HG02759 (cell line): ENCODE measurements around the gene ITIH3.

Experiments
- ATAC-seq: cut with Tn5 transposase; IDR thresholded peaks from one replicate; pipeline ENCODE4 v1.9.1; 2021; ENCODE audit warnings: mild to moderate bottlenecking, moderate library complexity; ENCODE audit not compliant: unreplicated experiment

ITIH3 gene

DNA sequence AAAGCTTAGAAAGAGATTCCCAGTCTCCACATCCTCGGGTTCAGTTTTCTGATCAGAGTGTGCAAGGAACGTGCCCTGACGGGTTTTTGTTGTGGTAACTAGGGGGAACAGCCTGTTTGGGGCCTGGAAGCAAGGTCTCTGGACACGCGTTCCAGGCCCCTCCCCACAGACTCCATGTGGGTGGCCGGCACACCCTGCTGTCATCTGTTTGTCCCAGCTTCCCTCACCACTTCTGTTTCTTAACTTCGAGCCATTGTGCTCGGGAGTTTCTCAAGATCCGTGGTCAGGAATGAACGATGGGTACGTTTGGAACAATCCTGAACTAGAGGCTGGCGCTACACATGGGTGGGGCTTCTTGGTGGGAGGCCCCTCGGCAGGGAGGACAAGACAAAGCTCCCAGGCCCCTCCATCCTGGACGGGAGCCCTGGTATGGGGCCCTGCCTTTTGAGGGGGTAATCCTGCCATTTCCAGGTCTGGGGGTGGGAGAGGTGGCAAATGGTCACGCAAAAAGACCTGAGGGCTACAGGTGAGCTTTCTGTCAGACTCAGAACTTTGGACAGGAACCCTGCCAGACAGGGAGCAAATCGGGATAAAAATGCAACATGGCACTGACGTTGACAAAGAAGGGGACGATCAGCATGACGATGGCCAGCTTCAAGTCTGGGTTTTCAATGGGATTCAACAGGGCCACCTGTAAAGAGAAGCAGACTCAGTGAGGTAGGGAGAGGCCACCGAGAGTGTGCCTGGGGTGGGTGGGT is 48.7 kb downstream of the ITIH3 start:
- ATAC-seq, result no peak

DNA sequence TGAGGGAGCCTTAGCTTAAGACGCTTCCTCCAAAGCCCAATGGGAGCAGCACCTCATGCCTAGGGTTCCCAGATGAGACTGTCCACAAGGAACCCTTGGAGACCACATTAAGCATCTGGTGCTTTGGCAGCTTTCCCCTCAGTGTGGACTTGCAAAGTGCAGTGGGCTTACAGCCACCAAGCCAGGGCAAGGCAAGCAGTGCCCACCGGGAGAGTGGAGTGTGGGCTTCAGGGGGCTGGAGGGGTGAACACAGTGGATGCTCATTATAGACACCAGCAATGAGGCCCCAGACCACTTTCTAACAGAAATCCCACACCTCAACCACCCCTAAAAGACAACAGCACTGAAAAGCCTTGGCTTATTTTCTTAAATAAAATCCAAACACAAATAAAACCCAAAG is 49.3 kb downstream of the ITIH3 start:
- ATAC-seq, result no peak

DNA sequence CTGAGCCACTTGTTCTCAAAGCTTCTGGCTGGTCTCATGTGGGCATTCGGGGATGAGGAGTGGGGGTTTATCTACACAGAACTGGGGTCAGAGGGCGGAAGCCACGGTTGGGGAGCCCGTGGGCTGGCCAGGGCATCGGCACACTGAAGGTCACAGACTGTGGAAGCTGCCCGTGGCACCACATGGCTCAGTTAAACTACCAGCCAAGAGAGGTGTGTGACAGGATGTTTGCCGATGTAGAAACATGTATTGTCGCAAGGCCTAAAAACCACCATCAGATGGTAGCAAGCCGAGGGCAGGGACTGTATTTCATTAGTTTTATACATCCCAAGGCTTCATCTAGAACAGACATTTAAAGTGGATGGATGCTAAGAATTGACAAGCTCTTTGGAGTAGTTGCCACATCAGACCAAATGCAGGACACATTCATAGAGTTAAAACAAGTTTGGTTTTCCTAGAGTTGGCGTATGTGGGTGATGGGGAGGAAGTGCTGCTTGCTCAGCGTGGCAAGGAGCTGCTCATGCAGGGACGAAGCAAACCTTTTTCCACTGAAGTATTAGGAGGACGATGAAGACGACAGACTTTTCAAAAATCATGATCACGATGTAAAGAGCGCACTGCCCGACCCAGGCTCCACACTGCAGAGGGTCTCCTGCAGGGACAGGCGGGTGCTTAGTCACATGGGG is 49.8 kb downstream of the ITIH3 start:
- ATAC-seq, result no peak

DNA sequence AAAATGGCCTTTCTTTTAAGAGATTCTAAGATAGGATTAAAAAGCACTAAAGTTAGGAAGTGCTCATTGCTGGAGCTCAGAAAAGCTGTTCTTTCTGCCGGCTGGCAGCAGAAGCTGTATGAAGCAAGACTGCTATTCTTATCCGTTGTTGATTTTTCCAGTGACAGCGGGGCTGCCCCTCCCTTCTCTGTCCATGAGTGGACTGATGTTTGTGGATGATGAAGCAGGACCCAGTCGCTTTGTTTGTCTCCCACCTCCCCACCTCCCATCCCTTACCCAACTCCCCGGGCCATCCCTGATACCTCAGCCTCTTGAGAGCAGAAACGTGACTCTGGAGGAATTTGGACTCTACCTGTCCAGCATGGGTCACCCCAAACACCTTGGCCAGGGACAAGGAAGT is 50.6 kb downstream of the ITIH3 start:
- no peak for ATAC-seq

DNA sequence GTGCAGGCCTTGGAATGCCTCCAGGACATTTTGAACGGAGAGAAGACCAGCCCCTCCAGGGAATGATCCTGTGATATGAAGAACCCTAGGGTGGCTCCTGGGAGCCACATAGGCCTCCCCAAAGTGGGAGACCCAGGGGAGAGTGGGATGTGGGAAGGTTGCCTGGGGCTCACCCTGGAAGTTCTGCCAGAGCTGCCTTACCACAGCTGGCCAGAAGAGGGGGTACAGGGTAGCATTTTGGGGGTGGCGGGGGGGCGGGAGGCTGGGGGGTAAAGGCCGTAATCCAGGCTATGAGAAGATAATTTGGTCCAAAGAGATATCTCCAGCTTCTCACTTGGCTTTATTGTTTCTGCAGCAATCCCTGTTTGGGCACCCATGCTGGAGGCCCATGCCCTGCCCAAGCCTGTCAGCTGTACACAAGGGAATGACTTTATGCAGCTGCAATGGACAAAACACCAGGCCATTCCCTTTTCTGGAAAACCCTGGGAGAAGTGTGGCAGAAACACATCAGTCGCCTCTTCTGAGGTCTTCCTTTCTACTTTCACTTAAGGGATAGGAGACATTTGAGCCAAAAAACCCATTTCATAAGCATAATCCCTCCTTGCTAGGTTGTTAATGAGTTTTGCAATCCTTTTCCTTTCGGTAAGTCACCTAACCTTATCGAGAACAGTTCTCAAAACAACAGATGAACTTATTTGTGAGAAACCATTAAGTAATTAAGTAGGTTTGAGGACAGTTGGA is 51.3 kb downstream of the ITIH3 start:
- ATAC-seq, result no peak

DNA sequence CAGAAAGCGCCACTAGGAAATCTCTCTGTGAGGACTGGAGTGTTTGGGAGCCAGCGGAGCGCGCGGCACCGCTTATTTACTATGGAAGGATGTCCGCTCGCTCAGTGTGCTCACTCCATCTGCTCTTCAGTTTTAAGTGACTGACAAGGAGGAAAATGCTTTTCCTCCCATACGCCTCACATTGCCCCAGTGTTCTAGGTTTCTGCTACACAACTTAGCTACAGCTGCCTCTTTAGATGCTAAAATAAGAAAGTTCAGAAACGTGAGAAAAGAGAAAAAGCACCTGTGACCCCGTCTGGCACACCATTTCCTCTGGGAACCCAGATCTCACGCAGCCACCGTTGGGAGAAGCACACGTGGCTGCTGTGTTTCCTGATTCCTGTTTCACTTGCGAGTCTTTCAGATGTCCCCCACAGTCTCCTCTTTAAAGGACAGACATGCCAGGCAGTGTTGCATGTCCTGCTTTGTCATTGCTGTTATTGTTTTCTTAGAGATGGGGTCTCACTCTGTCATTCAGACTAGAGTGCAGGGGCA is 51.9 kb downstream of the ITIH3 start:
- ATAC-seq, result no peak

DNA sequence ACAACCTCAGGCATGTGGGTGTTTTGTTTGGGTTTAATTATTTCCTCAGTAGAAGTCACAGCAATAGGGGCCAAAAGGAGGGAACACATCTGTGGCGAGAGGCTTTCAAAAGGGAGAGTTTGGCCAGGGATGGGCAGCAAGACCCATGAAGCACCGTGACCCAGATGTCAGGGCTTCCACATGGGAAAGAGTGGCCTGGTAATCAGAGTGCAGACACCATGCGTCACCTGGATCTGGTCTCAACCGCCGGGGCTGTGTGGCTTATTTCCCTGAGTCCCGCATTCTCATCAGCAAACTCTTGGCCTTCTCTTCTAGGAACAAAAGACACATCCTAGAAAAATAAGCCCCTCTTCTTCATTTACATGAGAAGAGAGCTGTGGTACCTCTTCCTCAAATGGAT is 52.6 kb downstream of the ITIH3 start:
- no peak for ATAC-seq

DNA sequence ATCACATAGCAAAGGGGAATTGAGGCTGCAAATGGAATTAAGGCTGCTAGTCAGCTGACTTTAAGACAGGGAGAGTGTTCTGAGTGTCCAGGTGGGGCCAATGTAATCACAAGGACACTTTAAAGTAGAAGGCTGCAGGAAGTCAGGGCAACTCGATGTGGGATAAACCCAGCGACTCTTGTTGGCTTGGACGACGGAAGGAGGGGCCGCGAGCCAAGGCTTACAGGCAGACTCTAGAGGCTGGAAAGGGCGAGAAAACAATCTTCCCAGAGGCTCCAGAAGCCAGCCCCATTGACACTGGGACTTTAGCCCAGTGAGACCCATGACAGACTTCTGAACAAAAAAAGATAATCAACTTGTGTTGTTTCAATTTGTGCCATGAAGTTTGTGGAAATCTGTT is 53.1 kb downstream of the ITIH3 start:
- ATAC-seq, result no peak

DNA sequence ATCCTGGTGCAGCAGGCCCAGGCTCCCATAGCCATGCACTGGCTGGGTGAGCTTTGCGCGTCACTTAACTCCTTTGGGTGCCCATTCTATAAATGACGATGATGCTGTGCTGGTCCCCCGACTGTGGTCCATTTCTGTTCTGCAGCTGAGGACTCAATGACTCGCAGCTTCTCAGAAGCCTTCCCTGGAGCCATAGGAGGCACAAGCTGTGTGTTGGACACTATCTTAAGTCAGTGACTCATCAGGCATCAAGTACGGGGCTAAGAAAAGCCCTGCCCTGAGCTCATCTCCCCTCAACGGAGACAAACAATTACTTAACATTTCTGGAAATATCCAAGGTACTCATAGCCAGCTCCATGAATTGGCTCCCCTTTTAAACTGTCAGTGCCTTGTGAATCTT is 54.0 kb downstream of the ITIH3 start:
- ATAC-seq, result no peak

DNA sequence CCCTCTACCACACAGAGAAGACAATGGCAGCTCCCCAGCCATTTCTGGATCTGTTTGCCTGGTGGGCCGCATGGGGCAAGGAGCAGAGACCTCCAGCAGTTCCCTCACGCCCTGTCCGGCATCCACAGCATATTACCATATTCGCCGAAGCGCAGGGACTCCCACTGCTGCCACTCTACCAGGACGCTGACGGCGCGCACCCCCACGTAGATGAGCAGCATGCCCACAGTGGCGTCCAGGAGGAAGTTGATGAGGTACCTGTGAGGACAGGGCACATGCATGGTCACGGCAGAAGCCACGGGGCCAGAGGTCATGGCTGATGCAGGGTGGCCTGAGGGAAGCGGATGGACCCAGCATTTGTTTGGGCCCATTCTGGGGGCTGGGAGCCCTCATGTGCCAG is 55.1 kb downstream of the ITIH3 start:
- ATAC-seq, result no peak

DNA sequence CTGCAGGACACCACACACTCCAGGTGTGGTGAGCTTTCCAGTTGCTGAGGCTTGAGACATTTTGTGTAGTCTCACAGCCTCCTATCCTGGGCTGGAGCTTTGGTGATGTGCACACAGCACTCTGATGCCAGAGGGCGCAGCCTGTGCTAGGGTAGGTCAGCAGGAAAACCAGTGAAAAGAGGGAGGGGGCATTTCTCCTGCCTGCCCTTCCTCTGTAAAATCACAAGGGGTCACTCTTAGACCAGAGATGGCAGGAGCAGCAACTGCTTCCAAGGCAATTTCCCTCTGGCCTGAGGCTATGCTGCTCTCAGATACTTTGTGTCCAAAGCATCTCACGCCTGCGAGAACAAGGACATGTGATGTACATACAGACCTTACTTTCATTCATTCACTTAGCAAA is 56.8 kb downstream of the ITIH3 start:
- no peak for ATAC-seq

DNA sequence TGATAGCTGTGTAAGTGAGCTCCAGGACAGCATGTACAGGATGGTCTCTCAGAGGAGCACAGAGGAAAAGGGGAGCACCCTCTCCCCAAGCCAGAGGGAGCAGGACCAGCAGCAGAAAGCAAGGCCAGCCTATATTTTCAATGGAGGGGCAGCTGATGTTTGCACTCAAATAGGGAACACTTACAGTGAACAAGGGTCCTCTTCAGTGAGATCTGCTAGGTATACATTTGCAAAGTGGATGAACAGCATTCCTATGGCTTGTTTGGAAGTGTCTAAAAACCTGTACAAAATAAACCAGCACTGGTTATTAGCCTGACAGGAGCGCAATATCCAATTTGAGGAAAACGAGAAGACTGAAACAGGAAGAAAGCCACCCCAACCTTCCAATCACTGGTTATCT is 57.8 kb downstream of the ITIH3 start:
- ATAC-seq, result no peak

DNA sequence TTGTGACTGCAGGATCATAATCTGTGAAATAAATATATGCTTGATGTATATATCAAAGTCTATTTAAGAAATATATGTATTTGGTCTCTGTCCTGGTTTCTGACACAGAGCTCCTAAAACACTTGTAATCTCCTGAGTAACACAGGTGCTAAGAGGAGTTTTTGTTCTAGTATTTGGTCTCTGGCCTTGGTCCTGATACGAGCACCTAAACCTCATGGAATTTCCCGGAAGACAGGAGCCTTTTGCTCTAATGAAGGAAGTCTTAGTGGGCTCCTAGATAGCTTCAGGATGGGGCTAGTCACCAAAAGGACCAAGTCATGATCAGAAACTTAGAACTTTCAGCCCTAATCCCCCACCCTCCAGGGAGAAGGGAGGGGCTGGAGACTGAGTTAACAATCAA is 59.4 kb downstream of the ITIH3 start:
- no peak for ATAC-seq

DNA sequence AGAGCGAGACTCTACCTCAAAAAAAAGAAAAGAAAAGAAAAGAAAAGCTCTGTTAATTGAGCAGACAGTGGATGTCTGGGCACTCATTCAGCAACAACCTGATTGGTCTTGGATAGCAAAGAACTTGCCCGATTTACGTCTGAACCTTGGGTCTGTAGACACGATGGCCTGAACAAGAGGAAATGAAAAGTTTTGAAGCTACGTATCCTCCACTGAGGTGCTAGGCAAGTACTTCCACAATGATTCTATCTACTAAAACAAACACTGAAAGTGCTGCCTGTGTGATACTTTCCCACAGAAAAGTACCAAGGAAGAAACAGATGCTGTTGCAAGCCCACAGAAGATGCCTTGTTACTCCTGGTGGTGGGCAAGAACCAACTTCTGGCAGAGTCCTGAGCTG is 62.1 kb downstream of the ITIH3 start:
- no peak for ATAC-seq

DNA sequence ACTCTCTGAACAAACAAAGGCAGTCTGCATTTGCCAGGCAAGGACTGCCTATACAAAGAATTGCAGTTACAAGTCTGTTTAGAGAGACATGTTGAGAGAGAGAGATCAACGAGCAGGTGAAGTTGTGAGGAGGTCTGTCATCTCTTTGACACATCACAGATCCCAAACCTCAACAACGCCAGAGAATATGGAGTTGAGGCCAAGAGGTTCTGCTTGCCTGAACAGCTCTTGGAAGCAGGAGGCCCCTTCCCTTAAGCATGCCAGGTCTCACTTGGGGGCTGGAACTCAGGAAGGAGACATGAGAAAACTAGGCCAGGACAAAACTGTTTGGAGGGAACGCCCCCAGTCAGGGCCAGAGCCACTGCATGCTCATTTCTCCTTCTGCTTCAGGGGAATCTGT is 62.5 kb downstream of the ITIH3 start:
- no peak for ATAC-seq

DNA sequence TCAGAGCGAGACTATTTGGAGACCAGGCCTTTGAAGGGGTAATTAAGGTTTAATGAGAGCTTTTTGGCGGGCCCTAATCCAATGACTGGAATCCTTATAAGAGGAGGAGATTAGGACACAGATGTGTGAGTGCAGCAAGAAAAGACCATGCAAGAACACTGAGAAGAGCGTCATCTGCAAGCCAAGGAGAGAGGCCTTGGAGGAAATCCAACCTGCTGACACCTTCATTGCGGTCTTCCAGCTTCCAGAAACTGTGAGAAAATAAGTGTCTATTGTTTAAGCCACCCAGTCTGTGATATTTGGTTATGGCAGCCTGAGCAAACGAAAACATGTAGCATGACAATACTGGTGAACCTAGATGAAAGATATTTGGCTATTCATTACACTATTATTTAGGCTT is 63.3 kb downstream of the ITIH3 start:
- ATAC-seq, result no peak
